HG02798 (cell line): Measurements from ENCODE around the gene RARRES1.

Source experiments
- ATAC-seq: cut with Tn5 transposase; IDR thresholded peaks from one replicate; pipeline ENCODE4 v1.9.1; 2021; ENCODE audit warnings: mild to moderate bottlenecking; ENCODE audit not compliant: unreplicated experiment, poor library complexity

The RARRES1 gene

DNA sequence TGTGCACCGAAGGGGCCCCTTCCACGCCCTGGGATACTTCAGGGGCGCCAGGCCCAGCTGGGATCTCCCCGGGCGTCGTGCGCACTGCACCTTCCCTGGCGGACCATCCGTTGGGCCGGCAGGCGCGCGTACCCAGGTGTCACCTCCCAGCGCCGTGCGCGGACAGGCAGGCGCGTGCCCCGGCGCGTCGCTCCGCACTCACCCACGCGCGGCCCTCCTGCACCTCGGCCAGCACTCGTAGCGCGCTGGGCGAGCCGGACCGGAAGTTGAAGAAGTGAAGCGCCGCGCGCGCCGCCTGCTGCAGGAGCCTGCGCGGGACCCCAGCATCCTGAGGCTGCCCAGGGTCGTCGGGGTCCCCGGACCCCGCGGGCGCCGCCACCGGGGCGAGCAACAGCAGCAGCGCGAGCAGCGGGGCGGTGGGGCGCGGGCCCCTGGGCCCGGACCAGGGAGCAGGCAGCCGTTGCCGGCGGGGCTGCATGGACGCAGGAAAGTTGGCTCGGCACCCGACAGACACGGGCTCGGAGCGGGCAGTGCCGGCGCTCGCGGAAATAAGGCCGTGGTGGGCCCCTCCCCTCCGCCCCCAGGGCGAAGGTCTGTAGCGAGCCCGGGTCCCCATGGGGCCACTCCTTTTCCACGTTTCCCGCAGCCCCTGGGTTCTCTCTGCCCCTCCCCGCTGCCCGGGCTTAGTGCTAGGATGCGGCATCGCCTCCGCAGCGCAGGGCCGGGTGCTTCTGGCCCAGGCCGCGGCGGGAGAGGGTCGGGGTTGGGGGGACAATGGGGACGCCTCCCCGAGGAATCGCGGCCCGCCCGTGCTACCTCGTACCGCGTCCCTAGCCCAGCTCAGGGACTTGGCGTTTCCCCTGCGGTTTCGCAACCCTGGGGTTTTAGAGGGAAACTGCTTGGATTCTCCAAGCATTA is at the start of gene RARRES1:
TSS of gene RARRES1 (minus strand) at position 520 of the 918 bp plus-strand sequence. CDS start at position 478, 42 bp downstream.
- peak; percentile 78 for ATAC-seq

DNA sequence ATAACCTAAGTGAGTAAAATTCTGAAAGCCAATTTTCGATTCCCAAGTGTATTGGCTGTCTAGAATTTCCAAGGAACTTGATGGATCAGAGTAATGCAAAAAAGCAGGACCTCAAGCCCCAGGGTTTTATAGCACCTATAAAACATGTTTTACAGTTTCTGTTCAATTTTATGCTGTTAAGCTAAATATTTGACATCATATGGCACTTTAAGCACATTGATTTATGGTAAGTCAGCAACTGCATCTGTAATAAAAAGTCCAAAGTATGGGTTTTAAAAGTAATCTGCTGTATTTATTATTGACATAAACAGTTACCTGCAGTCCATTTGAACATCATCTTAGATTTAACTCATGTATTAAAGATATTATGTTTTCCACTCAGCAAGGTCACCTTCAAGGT is 49.6 kb upstream of the RARRES1 start:
- ATAC-seq = no peak

GRCh38 chr3:158781191-158781590 is 48.9 kb upstream of the RARRES1 start:
- no peak for ATAC-seq

- ATAC-seq = no peak
These were observed 48.5 kb upstream of the RARRES1 start for GRCh38 chr3:158780766-158781165.

DNA sequence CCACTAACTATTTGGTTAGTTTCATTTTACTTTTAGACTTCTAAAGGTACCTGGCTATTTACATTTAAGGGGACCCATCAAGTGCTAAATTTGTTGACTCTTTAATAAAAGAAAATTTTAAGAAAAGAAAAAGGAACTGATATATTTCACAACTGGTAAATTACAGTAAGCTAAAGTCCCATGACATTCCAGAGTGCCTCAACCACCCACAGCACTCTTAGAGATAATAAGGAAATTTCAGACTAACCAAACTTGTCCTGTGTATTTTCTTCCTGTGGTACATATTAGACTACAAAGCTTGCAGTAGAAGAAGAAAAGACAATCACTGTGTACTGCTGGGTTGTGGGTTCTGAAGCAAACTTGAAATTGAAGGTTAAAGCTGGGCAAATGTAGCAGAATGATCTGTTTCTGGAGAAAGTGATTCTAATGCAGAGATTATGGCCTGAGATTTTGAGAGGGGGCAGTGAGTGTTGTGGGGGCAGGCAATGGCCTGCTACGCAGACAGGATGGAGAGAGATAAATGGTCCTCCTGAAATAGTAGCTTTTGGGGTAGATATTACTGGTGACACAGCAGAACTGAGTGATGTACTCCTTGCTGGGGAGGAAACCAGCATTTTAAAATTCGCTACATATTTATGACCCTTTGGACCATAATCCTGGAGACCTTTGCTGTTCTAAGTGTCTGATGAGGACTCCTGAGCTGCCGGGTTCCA is 45.1 kb upstream of the RARRES1 start:
- no peak for ATAC-seq

- ATAC-seq = no peak
These were observed 44.3 kb upstream of the RARRES1 start for GRCh38 chr3:158776531-158776930.

DNA sequence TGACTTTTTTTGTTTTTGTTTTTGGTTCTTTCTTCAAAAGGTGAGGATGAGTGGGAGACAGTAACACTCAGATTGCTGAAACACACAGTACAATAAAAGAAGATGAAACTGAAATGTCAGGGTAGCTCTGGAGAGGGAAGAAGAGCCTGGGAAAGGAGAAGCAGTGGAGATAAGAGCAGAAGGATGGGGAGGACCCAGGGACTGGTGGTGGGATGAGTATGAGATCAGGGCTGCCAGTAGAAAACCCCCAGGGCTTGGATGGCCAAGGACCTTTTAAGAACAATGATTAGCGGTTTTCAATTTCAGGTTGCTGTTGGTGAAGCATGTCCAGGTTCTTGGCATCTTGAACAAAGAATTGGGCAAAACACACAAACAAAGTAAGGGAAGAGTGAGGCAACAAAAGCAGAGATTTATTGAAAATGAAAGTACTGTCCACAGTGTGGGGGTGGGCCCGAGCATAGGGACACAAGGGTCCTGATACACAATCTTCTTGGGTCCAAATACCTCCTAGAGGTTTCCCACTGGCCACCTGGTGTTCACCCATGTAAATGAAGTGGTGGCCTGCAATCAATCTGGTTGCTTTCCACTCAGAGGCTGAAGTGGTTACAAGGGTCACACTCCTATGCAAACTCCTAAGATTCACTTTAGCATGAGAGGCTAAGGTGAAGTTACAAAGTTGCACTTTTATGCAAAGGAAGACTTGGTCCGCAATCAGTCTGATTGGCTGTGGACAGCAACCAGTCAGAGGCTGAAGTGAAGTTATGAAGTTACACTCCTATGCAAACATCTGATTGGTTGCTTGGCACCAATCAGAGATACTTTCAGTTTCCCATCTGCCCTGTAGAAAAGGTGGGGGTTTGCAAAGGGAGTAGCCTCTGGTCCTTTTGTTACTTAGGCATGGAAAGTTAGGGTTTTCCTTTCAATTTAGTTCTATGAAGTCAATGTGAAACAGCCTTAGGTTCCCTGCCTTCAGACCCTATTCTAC is 43.5 kb upstream of the RARRES1 start:
- ATAC-seq = peak; percentile 67

DNA sequence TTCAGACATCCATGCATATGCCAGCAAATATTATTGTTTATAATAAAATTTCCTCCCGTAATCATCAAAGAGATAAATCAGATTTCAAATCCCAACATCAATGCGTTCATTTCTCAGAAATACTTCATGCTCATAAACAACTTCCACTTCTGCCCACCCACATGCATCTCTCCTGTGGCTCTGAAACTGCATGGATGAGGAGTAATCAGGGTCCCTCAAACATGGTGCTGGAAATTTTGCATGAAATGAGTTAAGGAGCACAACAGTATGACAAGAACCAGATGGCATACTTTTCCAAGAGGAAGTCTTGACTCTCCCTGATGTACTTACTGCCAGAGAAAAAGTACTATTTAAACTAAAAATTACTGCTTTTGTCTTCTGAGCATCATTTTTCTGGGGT is 42.7 kb upstream of the RARRES1 start:
- ATAC-seq = no peak

DNA sequence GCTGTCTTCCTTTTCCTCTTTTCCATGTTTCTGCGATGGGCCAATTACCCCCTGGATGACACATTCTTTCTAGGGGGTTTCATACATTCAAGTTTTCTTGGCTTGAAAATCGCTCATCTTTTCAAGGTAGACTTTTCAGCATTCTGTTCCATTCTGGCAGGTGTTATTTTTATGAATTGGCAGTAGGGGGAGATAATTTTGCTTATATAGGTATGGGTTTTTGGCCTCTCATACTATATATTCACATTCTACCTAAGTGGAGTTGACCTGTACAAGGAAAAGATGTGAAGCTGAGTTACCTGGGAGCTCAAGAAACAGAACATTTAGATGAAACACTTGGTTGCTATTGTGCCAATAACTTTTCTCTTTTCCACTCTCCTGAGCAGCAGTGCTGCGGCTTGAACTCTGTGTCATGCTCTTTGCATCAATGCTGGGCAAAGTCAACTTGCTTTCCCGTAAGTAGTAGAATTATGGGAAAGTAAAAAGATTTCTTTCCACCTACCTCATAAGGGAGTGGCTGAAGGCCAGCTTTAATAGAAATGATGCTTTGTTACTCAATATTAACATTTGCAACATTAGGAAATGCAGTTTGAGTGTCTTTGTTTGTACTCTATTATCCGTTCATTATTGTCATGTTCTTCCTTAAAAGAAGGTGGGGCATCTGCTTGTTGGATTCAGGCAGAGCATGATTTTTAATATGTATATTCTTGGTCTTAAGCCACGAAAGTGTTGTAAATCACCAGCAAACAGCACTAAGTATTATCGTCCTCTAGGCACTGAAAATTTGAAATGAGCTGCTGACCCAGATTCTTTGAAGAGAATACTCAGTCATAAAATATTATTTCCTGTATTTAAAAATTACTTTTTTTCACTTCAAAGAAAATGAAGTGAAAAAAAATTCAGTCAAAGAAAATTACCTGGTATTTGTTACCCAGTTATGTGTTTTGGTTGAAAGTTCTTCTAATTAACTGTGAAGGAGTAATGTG is 41.9 kb upstream of the RARRES1 start:
- no peak for ATAC-seq

GRCh38 chr3:158773166-158773565 is 40.9 kb upstream of the RARRES1 start:
- ATAC-seq = no peak

- ATAC-seq = no peak
These were observed 39.7 kb upstream of the RARRES1 start for GRCh38 chr3:158771982-158772381.

DNA sequence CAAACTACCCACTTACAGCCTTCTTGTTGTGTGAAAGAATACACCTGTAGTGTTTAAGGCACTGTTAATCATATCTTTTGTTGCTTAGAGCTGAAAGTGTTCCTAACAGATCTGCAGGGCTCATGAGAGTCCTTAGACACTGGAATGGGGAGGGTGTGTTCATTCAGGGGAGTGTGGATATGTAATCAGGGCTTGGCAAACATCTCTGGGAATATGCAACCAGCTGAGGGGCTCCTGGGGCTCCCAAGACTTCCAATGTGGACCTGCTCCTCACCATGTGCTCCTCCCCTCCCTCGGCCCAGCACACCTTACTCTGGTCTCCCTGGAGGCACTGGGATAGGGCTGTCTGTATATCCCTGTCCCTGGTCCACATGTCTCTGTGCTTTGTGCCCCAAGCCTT is 39.3 kb upstream of the RARRES1 start:
- no peak for ATAC-seq

DNA sequence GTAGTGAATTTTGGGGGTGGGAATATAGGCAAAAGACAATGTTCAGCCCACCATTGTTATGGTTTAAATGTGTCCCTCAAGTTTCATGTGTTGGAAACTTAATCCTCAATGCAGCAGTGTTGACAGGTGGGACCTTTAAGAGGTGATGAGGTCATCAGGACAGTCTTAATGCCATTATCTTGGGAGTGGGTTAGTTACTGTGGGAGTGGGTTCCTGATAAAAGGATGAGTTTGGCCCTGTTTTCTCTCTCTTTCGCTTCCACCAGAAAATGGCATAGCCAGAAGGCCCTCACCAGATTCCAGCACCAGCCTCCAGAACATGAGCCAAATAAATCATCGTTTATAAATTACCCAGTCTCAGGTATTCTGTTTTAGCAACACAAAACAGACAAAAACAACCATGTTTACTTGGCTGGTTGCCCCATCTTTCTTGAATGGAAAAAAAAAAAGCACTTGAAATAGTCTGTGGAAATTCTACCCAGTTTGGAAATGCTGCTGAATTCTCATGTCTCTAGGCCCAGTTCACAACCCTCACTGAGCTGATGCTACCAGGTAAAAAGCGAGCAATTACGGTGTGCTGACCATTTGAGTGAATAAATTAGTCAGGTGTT is 38.6 kb upstream of the RARRES1 start:
- no peak for ATAC-seq

GRCh38 chr3:158769952-158770740 is 37.9 kb upstream of the RARRES1 start:
- no peak for ATAC-seq

DNA sequence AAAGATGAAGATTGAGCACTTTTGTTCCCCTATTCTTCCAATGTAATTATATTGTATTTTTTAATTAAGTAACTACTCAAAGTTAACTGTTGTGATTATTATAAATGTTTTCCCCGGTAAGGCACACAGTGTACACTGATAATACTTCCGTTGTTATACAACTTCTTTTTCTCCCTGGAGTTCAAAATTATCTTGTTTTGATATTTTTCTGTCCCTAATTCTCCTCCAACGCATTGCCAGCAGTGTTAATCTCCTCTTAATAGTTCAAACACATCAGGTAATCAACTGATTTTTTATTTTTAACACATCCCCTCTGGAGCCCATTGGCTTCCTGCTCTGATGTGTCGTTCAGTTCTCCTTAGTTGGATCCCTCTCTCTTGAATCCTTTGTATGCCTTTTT is 37.3 kb upstream of the RARRES1 start:
- ATAC-seq = no peak

- ATAC-seq = no peak
These were observed 36.8 kb upstream of the RARRES1 start for GRCh38 chr3:158768881-158769543.

- ATAC-seq = no peak
These were observed 36.1 kb upstream of the RARRES1 start for GRCh38 chr3:158768361-158768787.
